Measurements from ENCODE around the gene RALA.

DNA sequence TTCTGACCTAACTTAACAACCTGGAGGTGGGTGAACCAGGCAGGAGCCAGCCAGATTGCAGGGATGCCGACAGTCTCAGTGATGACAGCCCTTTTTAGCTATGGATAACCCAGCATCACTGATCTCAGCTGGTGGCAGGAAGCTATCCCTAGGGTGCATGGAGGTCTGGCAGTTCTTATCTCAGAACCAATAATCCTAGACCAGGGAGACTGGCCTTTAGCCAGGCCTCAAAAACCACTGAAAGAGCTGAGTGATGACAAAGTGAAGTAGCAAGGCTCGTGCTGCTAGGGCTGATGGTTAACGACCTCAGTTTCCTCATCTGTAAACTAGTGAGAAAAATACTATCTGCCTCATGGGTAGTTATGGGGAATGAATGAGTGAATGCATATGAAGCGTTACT is 112.5 kb downstream of the RALA start:
- TF ChIP-seq, protein P1, sequence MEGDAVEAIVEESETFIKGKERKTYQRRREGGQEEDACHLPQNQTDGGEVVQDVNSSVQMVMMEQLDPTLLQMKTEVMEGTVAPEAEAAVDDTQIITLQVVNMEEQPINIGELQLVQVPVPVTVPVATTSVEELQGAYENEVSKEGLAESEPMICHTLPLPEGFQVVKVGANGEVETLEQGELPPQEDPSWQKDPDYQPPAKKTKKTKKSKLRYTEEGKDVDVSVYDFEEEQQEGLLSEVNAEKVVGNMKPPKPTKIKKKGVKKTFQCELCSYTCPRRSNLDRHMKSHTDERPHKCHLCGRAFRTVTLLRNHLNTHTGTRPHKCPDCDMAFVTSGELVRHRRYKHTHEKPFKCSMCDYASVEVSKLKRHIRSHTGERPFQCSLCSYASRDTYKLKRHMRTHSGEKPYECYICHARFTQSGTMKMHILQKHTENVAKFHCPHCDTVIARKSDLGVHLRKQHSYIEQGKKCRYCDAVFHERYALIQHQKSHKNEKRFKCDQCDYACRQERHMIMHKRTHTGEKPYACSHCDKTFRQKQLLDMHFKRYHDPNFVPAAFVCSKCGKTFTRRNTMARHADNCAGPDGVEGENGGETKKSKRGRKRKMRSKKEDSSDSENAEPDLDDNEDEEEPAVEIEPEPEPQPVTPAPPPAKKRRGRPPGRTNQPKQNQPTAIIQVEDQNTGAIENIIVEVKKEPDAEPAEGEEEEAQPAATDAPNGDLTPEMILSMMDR (IDR thresholded peaks at IDR 0.05; ENCODE audit: low read depth, low read length), result no peak
- TF ChIP-seq, protein P2, sequence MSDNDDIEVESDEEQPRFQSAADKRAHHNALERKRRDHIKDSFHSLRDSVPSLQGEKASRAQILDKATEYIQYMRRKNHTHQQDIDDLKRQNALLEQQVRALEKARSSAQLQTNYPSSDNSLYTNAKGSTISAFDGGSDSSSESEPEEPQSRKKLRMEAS (IDR thresholded peaks at IDR 0.05; ENCODE audit: low read depth, low read length), result no peak

All from NB4 (cell line).